ENCODE results near the gene SLC4A11.
"Not testable (repeated sequence)": the region's sequence is repeated elsewhere in the genome, so short reads cannot be mapped to it uniquely, and the experiment has no call there.

SLC4A11 gene

DNA sequence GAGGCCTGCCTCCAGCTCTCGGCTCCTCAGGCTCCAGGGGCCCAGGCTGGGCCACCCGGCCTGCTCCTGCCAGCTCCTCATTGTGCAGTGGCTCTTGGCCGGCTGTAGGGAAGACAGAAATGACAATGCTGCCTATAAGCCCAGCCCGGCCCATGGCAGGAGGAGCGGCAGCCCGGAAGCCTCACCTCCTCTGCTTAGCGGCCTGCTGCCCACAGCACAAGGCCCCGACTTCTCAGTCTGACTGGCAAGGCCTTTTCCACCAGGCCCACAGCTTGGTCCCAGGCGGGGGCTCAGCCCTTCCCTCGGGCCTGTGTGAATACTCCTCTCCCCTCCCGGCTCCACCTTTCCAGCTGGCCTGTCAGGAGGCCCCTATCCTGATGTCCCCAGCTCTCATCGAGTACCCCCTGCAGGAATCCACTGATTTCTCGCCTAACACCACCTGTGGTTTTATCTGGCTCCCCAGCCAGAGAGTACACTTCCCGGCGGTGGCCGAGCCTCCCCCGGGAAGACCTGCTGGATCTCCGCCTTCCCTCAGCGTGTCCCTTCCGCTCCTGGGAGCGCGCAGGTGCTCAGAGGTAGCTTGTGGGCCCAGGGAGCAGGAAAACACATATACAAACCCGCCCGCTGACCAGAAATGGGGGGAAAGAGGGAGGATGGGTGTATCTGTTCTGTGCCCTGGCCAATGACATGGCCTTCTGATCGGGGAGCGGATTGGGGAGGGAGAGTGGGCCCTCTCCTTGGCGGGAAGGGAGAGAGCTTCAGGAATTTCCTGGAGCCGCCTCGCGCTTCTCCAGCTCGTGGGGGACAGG, 35.5 kb downstream of the SLC4A11 start:
- no peak for DNase-seq (ENCODE audit: low read depth in 3 of 3)

DNA sequence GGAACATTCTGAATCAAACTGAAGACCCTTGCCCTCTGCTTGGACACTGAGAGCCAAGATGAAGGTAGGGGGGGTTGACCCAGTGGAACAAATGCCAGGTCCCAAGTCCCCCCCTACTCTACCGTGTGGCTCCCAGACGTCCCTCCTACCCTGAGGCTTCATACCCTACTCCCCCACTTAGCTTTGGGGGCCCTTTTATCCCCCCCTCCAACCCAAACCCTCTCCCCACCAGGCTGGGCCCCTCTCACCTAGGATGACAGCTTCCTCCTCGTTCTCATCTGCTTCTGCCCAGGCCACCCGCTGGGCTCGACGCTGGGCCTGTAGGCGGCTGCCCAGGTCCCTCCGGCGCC, 36.0 kb downstream of the SLC4A11 start:
- DNase-seq (ENCODE audit: low read depth in 3 of 3), result no peak

DNA sequence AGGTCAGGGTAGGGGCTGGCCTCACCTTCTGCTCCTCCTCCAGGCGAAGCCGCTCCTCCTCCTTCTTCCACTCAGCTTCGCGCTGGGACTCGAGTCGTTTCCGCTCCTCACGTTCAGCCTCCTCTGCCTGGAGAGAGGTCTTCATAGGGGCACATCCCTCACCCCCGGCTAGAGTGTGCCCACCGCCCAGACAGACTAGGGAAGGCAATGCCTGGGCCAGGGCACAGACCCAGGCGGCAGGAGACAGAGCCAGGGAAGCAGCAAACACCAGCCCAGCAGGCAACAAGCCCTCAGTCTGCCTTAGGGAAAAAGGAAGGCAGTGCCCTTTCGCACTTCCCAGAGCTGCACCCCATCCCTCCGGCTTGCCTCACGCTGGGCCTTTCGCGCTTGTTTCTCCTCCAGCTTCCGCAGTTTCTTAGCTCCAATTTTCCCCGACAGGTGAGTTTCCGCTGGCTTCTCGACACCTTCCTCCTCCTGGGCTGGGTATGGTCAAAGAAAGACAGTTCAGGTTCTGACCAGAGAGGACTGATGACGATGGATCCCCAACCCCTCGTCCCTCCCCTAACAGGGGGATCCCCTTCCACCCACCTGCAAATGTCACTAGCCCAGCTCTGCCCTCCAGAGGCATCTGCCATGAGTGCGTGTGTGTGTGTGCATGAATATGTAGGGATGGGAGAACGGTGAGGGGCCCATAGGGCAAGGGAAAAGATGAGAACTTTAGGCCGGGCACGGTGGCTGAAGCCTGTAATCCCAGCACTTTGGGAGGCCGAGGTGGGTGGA, 38.8 kb downstream of the SLC4A11 start:
- DNase-seq (ENCODE audit: low read depth in 3 of 3), result no peak

DNA sequence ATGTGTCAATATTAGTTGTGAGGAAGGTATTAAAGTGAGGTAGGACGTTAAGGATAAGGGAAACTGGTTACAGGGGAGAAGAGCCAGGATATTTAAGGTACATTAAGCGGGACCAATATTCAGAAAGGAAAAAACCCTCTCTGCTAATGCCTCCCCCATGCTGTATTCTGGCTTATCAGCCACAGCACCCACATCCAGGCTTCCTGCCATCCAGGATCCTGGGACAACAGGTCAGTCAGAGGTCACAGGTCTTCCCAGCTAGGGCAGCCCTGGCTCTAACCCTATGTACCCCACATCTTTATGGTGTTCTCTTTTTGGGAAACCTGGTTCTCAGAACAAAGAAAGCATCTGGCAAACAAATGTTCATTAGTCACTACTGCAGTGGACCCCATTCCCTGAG, 39.8 kb downstream of the SLC4A11 start:
- DNase-seq (ENCODE audit: low read depth in 3 of 3), result no peak

DNA sequence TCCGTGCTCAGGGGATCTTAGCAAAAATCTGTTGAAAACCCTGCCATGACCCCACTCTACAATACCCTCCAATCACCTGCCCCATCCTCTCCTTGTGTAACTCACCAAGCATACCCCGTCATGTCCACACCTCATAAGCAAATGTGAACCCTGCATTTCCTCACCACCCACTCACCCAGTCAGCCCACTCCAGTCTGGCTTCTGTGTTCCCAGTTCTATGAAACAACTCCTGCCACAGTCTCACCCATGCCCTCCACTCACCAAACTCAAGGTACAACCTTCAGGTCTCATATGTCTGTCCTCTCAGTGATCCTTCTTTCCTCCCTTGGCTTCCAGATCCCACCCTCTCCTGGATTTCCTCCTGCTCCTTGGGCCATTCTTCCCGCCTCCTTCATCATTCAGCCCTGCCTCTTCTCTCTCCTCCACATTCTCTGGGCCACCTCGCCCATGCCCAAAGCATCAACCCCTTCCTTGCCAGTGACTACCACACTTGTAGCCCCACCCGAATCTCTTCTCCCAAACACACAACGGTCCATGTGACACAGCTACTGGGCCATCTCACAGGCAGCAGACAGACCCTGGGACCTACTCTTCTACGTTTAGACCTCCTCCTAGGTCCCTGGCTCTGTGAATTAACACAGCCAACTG, 43.3 kb downstream of the SLC4A11 start:
- no peak for DNase-seq (ENCODE audit: low read depth in 3 of 3)

DNA sequence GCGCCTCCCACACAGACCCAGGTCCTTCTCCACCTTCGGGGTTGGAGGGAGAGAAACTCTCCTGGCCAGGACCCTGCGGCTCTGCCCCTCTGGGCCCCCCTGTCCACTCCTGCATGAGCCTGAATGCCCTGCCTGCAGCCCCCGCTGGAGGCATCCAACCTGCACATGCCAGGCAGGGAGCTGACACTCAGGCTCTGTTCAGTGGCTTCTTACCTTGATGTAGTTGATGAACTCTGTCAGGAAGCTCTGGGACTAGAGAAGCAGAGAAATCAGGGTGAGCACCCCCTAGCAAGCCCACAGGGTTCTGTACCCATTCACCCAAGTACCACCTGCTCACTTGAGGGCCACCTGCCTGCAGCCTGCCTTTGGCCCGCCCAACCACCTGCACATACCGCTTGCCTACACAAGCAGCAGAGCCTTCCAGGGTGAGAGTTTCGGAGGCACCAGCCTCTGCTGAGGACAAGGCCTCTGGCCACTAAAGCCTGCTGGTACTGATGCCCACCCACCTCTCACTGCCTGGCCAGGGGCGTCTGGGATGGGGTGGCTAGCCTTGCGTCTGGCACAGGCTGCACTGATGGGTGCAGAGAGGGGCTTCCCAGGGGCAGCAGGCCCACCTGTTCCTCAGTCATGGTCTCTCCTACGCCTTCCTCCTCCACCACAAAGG, 44.2 kb downstream of the SLC4A11 start:
- no peak for DNase-seq (ENCODE audit: low read depth in 3 of 3)

DNA sequence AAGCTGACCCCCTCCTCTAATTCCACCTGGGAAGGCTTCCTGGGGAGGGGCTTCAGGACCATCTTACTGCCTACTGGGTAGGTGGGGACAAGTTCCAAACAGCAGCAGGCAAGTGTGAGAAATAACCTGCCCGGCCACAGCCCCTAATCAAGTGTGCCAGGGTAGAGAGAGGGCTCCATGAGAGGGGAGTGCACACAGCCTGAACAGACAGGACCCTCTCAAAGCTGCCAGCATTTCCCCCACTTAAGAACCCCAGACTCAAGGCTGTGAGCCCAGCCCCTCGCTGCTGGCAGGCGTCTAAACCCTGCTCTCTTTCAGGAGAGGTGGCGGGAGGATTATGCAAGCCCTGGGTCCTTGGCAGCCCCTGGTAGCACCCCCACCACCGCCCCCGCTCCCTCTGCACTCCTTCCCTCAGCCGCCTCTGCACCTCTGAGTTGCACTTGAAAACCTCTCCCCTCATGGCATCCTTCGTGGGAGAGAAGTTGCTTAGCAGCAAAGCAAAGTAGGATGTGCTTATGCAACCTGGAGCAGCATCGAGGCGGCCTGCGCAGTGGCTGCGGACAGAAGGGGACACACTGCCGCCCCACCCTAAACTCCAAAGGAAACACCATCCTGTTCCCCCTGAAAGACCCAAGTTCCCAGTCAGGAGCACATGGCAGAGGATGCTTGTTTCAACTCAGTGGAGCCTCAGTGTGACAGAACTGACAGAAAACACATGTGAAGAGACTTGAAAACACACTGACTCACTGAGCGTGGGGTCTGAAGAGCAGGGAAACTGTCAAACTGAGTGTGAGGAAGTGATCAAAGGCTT, 45.0 kb downstream of the SLC4A11 start:
- no peak for DNase-seq (ENCODE audit: low read depth in 3 of 3)

DNA sequence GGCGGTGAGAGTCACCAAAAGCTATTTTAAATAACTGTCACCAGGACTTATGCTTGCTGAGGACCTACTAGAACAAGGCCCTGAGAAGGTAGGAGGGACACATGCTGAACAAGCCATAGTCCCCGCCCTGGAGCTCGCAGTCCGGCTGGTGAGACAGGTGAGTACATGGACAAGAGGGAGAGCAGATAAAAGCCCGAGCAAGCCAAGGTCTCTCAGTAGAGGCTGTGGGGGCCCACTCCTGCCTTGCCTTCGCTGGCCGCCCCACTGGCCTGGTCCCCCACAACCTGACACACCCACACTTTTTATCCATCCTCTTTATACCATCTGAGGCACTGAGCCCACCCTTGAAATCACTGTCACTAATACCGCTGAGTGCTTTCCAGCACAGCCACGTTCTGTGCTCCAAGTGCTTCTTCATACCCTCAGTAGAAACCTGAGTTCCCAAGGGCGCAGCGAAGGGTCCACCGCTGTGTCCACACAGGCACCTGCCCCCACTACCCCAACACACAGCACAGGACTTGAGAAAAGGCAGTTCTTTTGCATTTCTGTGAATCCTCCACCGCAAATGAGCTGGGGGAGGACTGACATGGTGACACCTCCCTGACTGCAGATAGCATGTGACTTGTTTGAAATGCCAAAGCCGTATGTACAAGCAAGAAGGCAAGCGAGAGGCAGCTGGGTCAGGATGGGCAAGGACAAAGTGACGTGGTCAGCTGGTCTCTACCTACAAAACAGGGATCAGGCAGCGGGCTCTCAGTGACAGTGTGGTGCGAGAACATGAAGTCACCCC, 46.6 kb downstream of the SLC4A11 start:
- no peak for DNase-seq (ENCODE audit: low read depth in 3 of 3)

DNA sequence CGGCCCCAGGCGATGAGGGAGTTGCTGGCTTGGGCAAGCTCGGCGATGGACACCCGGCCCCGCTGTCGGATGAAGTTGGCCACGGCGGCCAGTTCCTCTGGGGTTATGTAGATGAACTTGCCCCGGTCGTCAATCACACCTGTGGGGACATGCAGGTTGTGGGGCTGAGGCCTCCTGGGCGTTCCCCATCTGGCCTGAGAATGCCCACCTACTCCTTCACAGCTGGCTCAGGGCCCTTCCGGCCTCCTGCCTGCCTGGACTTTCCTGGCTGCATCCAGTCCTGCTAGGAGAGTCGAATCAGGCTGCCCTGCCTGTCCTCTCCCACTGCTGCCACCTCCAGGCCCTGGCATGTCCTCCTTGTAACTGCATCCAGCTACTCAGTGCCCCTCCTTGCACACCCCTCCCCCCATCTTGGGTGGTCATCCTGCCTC, 48.3 kb downstream of the SLC4A11 start:
- DNase-seq (ENCODE audit: low read depth in 3 of 3), result no peak

DNA sequence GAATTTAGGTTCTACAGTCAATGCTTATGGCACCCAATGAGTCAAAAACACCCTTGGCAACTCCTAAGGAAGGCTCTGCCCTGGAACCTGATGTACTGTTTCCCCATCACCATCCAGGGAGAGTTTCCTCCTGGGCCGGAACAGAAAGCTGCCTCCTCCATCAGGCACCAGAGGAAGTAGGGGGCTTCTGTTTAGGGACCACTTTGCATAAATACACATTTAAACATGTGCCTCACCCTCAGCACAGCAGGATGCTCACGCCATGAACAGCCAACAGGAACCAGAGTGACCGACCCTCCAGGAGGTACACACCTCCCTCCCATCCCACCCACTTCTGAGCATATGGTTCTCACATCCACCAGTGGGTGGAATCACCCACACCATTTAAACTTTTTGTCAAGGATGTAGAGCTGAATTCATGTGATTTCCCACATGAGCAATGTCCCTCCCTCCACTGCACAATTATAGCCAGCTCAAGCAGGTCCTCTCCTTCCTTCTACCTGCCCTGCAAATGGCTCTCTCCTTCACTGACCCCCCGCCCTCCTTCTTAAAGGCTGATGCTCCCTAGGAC, 49.3 kb downstream of the SLC4A11 start:
- no peak for DNase-seq (ENCODE audit: low read depth in 3 of 3)

DNA sequence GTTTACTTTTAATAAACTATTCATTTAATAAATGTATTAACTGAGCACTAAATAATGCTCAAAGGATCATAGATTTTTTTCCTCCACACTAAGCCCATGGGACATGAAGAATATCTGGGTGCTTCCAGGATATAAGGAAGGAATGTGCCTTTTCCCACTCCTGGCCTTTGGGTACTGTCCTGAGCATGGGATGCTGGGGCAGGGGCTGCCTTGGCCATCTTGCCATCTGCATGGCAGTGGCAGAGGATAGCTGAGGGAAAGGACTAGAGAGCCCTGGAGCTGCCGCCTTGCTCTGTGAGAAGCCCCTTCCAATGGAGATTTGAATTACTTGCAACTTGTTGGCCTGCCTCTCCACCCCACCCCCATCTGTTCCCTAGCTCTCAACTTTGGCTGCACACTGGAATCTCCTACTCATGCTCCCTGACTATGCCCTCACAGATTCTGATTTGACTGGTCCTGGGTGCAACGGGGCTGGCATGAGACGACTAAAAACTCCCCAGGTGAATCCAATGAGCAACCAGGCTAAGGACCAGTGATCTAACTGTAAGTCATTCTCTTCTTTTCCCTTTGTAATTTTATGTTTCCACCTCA, 50.1 kb downstream of the SLC4A11 start:
- no peak for DNase-seq (ENCODE audit: low read depth in 3 of 3)

DNA sequence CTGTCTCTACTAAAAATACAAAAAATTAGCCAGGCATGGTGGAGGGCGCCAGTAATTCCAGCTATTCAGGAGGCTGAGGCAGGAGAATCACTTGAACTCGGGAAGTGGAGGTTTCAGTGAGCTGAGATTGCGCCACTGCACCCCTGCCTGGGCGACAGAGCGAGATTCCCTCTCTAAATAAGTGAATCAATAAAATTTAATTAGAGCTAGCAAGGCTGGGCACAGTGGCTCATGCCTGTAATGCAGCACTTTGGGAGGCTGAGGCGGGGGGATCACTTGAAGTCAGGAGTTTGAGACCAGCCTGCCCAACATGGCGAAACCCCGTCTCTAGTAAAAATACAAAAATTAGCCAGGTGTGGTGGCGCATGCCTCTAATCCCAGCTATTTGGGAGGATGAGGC, 51.1 kb downstream of the SLC4A11 start:
- not testable (repeated sequence) for DNase-seq (ENCODE audit: low read depth in 3 of 3)

DNA sequence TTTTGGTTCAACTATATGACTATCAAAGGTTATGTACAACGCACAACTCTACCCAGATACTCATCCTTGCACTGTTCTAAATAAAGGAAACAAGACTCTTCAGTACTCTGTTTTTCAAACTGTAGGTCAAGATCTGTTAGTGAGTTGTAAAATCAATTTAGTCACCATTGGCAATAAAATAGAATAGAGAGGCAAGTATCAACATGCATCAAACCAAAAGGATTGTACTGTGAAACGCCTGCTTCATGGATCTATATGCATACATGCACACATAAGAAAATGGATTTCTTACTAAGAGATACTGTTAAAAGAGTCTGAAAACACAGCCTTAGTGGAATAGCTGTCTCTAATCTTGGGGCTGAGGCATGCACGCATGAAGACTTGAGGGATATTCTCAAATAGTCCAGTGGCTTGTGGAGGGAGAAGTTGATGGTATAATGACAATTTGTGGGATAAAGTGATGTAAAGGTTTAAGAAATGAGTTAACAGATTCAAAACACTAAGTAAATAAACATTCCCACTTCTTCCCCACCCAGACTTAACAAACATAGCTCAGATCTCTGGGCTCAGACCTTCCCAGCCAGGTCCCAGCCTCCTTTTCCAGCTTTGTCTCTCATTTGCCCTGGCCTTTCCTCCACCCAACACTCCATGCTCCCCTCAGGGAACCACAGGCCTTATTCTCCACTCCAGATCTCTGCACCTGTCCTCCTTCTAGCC, 54.9 kb downstream of the SLC4A11 start:
- no peak for DNase-seq (ENCODE audit: low read depth in 3 of 3)

DNA sequence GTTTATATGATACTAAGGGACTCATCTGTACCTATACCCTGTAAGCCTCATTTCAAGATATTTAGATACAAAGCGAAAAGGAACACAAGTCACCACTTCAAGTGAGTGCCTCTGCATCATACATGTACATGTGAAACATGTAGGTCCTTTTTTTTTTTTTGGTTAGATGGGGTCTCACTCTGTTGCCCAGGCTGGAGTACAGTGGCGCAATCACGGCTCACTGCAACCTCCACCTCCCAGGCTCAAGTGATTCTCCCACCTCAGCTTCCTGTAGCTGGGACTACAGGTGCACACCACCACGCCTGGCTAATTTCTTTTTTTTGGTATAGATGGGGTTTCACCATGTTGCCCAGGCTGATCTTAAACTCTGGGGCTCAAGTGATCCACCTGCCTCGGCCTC, 56.6 kb downstream of the SLC4A11 start:
- DNase-seq (ENCODE audit: low read depth in 3 of 3), result not testable (repeated sequence)

DNA sequence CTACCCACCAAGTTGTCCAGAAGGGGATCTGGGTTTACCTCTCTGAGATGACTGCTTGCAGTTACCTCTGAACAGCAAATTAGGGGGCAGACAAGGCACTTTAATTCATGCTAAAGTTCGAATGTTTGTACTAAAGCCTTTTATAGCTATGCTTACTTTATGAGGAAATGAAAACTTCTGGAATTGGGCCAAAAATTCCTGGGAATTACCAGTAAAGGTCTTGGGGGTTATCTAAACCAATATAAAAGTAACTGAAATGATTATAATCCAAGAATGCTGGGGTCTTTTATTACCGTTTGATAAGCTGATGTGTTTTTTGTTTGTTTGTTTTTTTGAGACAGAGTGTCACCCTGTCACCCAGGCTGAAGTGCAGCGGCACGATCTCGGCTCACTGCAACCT, 57.7 kb downstream of the SLC4A11 start:
- no peak for DNase-seq (ENCODE audit: low read depth in 3 of 3)

DNA sequence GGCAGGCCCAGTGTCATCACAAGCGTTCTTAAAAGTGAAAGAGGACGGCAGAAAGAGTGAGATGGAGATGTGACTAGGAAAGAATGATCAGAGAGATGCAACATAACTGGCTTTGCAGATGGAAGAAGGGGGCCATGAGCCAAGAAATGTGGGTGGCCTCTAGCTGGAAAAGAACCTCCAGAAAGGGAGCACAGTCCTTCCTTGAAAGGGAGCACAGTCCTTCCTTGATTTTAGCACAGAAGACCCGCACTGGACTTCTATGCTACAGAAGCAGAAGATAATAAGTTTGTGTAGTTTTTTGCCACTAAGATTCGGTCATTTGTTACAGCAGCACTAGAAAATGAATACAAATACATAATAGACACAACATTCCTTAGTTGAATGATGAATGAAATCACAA, 58.7 kb downstream of the SLC4A11 start:
- DNase-seq (ENCODE audit: low read depth in 3 of 3), result no peak

DNA sequence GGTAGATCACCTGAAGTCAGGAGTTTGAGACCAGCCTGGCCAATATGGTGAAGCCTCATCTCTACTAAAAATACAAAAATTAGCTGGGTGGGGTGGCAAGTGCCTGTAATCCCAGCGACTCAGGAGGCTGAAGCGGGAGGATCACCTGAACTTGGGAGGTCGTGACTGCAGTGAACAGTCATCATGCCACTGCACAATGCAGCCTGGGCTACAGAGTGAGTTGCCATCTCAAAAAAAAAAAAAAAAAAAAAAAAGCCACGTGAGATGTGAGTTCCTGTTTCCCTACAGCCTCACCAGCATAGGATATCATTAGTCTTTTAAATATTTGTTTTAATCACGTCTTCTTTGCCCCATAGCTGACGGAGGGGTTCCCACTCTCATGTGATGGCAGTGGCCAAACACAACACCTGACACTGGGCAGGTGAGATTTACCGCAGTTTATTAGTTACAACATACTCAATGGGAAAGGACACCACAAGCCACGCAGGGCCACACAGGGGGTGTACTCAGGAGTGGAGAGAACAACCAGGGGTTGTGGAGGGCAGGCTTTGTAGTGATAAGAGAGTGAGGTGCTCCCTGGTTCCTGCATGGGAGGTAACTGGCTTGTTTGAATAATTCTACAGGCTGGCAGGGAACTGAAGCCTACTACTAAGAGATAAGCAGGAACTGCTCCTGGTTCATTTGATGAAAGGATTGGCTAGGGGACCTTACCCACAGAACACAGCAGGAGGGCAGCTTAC, 61.1 kb downstream of the SLC4A11 start:
- DNase-seq (ENCODE audit: low read depth in 3 of 3), result no peak
